AG09309 (cell line): ENCODE data around the gene TNIK.

Experiments
- DNase-seq: peaks from one replicate; pipeline ENCODE4 v3.0.0-alpha.2; 2010; ENCODE audit warnings: low read depth
- H3K4me3 ChIP-seq: 2 replicates; pipeline ENCODE4 v1.5.1; 2011; ENCODE audit warnings: mild to moderate bottlenecking, low read depth, low read length, moderate library complexity; ENCODE audit not compliant: control insufficient read depth
- CTCF ChIP-seq: IDR thresholded peaks from 2 replicates; pipeline ENCODE4 v1.5.1; 2011; ENCODE audit warnings: mild to moderate bottlenecking, low read depth, low read length, inconsistent platforms; ENCODE audit not compliant: insufficient read depth, control insufficient read depth; ENCODE audit errors: missing control alignments

TNIK gene

GRCh38 chr3:171278299-171278590 lies 182.0 kb downstream of the TNIK start:
- H3K4me3 ChIP-seq, result no peak overlapping the region
- no peak for DNase-seq
- TF ChIP-seq CTCF, result no peak

- H3K4me3 ChIP-seq, result no peak overlapping the region
- no peak for DNase-seq
- no peak for TF ChIP-seq CTCF
These were observed 182.5 kb downstream of the TNIK start for GRCh38 chr3:171277456-171278298.

- no peak overlapping the region for H3K4me3 ChIP-seq
- no peak for DNase-seq
- TF ChIP-seq CTCF, result no peak
These were observed 183.3 kb downstream of the TNIK start for GRCh38 chr3:171276923-171277322.

GRCh38 chr3:171274222-171274621 lies 186.0 kb downstream of the TNIK start:
- DNase-seq, result no peak
- TF ChIP-seq CTCF, result no peak
- no peak overlapping the region for H3K4me3 ChIP-seq

GRCh38 chr3:171270541-171270940 lies 189.7 kb downstream of the TNIK start:
- H3K4me3 ChIP-seq, result no peak overlapping the region
- no peak for DNase-seq
- no peak for TF ChIP-seq CTCF

- no peak for TF ChIP-seq CTCF
- no peak for DNase-seq
- no peak overlapping the region for H3K4me3 ChIP-seq
These were observed 190.7 kb downstream of the TNIK start for GRCh38 chr3:171269542-171269941.
